GM19238 (cell line): Measurements from ENCODE around the gene SUGP1.
"Not testable (repeated sequence)": the region's sequence is repeated elsewhere in the genome, so short reads cannot be mapped to it uniquely, and the experiment has no call there.

Experiments used
- DNase-seq: peaks from one replicate; pipeline ENCODE4 v3.0.0; 2011; ENCODE audit warnings: low spot score; ENCODE audit not compliant: insufficient read length

SUGP1 gene

GRCh38 chr19:19268453-19269385 is 51.6 kb downstream of the SUGP1 start:
- DNase-seq: no peak

GRCh38 chr19:19267305-19267704 is 53.0 kb downstream of the SUGP1 start:
- no peak for DNase-seq

GRCh38 chr19:19263886-19264487 is 56.3 kb downstream of the SUGP1 start:
- DNase-seq: no peak

GRCh38 chr19:19262190-19263057 is 57.9 kb downstream of the SUGP1 start:
- DNase-seq: no peak

GRCh38 chr19:19261350-19262189 is 58.7 kb downstream of the SUGP1 start:
- no peak for DNase-seq

- DNase-seq: no peak
Observed at GRCh38 chr19:19260417-19261214, 59.7 kb downstream of the SUGP1 start.

GRCh38 chr19:19259741-19260140 is 60.6 kb downstream of the SUGP1 start:
- no peak for DNase-seq

- no peak for DNase-seq
Observed at GRCh38 chr19:19258589-19259338, 61.5 kb downstream of the SUGP1 start.

- no peak for DNase-seq
Observed at GRCh38 chr19:19257836-19258588, 62.3 kb downstream of the SUGP1 start.

- DNase-seq: no peak
Observed at GRCh38 chr19:19257137-19257536, 63.2 kb downstream of the SUGP1 start.

GRCh38 chr19:19256072-19256969 is 64.0 kb downstream of the SUGP1 start:
- DNase-seq: no peak

GRCh38 chr19:19253409-19253808 is 66.9 kb downstream of the SUGP1 start:
- DNase-seq: not testable (repeated sequence)

- no peak for DNase-seq
Observed at GRCh38 chr19:19250196-19250801, 70.0 kb downstream of the SUGP1 start.

- no peak for DNase-seq
Observed at GRCh38 chr19:19240476-19240875, 79.8 kb downstream of the SUGP1 start.

- no peak for DNase-seq
Observed at GRCh38 chr19:19239675-19240074, 80.6 kb downstream of the SUGP1 start.

GRCh38 chr19:19238126-19238894 is 82.0 kb downstream of the SUGP1 start:
- DNase-seq: no peak
